Hippocampal formation (tissue), 2 donors: Measurements from ENCODE around the gene CPEB3.
"Not testable (repeated sequence)": the region's sequence is repeated elsewhere in the genome, so short reads cannot be mapped to it uniquely, and the experiment has no call there.

ENCODE experiments used
- DNase-seq, 2 donors: peaks; one replicate each; lab custom pipeline; 2025; lab: John Stamatoyannopoulos, UW

The CPEB3 gene

GRCh38 chr10:92102601-92103213 lies 188.2 kb downstream of the CPEB3 start:
- DNase-seq: no peak

DNA sequence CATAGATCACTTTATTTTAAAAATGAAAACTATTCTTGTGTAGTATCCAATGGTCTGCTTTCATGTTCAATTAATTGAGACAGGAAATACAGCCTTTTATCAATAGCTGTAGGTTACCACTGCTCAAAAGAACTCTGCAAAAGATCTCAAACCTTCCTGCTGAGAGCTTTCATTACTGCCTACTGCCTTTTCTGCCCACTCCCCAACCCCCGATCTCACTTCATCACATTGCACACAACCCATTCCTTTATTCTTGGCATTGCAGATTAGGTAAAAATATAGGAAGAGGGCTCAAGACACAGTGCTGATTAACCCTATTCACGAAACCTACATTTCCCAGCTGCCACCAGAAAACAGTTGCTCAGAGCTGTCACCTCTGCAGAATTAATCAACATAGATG lies 195.9 kb downstream of the CPEB3 start:
- no peak for DNase-seq

GRCh38 chr10:92091965-92092364 lies 198.9 kb downstream of the CPEB3 start:
- DNase-seq: no peak

- peak; percentile 34 to 70 for DNase-seq
Observed at GRCh38 chr10:92087750-92088395, 203.0 kb downstream of the CPEB3 start.

GRCh38 chr10:92082583-92083280 lies 208.1 kb downstream of the CPEB3 start:
- no peak for DNase-seq

DNA sequence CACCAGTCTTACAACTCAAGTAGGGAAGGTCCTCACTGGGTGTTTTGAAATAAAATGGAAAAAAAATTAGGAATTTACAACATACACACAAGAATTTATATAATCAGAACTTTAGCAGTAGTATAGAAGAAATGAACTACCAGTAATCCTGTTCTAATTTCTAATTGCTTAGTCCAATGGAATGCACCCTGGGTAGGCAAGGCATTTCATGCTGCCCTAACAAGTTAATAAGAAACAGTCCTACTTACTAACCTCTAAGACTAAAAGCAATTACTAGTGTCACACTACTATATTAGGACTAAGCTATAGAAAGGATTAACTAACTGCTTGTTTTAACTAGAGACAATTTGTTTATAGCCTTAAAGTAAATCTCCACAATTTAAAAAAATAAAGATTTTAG lies 209.2 kb downstream of the CPEB3 start:
- DNase-seq: no peak

GRCh38 chr10:92080244-92080643 lies 210.6 kb downstream of the CPEB3 start:
- DNase-seq: no peak

- DNase-seq: no peak
Observed at GRCh38 chr10:92079003-92079402, 211.9 kb downstream of the CPEB3 start.

DNA sequence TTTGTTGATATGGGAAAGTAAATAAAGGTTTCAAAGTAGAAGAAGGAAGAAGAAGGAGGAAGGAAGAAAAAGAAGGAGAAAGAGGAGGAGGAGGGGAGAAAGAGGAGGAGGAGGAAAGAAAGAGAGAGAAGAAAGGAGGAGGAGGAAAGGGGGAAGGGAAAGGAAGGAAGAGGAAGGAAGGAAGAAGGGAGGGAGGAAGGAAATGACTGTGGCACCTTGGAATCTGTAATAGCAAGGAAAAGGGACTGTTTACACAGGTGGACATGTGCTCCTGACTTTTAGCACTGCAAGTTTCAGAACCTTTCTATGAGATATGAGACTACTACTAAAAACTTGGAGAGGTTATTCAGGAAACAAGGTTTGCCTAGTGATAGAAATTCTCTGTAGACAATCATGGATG lies 214.2 kb downstream of the CPEB3 start:
- DNase-seq: no peak

DNA sequence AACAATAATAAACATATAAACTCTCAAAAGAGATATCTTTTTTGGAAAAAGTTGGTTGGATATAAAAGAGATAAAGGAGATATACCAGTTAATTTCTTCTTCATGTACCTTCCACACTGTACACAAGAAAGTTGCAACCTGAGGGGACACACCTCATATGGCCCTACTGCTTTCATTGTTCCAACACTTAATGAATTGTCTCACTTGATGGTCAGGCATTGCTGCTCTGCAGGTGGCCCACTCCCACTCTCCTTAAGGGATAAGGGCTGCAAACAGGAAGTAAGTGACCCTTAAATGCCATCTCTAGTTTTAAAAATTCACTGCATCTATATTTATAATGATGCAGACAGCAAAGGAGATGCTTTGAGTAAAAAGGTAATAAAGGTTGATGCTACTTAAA lies 215.0 kb downstream of the CPEB3 start:
- DNase-seq: no peak

DNA sequence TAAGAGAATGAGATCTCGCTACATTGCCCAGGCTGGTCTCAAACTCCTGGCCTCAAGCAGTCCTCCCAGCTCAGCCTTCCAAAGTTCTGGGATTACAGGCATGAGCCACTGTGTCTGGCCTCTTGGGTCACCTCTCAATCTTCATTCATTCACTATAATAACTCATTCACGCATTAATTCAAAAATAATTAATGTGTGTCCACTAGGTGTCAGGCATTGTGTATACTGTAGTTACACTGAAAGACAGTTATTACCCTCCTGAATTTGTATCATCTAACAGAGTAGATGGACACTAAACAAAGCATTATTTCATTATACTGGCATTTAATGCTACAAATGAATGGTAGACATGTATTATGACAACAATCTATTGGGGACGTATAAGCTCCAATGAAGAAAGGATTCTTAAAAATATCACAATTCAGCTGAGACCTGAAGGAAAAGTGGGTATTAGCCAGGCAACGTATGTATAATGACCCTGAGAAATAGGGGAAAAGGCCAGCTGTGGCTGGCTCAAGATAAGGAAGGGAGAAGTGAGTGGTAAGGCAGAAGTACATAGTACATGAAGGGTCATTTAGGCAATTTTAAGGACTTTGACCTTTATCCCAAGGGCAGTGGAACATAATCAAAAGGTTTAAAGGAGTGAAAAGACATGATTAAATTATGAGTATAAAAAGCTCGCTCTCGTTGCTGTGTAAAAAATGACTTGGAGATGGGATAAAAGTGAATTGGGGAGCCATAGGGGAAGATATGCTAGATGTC lies 216.6 kb downstream of the CPEB3 start:
- DNase-seq: no peak

GRCh38 chr10:92068900-92069299 lies 222.0 kb downstream of the CPEB3 start:
- DNase-seq: no peak

DNA sequence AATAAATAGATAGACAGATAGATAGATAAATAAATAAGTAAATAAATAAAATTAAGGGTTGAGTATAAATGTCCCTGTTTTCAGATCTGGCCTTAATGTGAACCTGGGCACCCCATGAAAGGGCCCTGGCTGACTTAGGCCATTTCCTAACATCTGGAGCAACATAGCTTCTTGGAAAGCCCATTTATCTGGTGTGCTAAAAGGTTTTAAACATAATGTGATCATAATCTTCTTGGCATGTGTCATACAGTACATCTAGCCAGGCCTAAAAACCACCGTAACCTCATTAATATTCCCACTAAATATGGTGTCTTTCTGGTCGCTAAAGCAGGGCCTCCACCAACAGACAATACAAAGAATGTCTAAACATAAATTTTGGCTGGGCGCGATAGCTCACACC lies 224.5 kb downstream of the CPEB3 start:
- no peak for DNase-seq

- DNase-seq: no peak
Observed at GRCh38 chr10:92064506-92064905, 226.4 kb downstream of the CPEB3 start.

DNA sequence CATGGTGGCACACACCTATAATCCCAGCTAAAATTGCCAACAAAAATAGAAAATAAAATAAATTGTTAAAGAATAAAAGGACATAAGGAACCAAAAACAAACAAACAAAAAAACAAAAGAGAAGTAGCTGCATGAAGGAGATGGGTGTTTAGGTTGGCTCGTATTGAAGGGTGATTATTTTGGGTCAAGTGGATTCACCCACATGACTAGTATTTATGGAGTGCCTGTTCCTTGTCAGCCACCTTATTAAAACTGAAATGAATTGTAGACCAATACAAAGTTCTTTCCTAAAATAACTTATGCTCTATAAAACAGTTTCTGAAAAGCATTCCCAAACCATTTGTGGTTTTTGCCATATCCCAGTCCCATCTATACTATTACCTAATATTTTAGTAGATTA lies 228.6 kb downstream of the CPEB3 start:
- DNase-seq: no peak

DNA sequence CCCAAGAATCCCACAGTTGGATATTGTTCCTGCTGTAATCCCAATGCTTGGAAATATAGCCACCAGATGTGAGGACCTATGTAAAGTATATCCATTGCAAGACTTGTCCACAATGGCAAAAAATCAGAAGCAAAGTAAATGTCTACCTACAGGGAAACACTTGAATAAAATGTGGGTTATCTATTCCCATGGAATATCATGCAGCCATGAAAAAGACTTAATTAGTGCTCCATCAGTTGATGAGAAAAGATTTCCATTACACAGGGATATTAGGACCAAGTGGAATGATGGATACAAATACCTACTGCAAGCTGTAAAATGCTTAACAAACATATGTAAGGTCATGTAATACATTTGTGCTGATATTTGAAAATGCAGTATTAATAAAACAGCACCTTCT lies 236.1 kb downstream of the CPEB3 start:
- DNase-seq: no peak

- no peak for DNase-seq
Observed at GRCh38 chr10:92052741-92053140, 238.1 kb downstream of the CPEB3 start.

DNA sequence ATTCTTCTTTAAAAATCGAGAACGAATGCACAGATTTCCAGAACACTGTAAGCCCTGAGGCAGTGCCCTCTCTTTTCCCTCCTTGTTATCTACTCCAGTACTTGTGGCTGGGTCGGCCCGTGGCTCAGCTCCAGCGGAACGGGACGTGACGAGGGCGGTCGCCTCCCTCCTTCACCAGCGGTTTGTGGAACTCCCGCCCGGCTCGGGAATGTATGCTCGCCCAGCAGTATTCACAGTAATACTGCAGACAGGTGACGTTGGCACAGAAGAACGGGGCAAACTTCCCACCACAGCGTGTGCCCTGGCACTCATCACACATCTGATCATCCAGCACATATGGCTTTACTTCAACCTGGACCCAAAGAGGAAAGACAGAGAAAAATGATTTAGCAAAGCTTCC lies 238.8 kb downstream of the CPEB3 start:
- DNase-seq: no peak

GRCh38 chr10:92047215-92047614 lies 243.7 kb downstream of the CPEB3 start:
- no peak for DNase-seq

- no peak for DNase-seq
Observed at GRCh38 chr10:92045641-92046106, 245.2 kb downstream of the CPEB3 start.

- DNase-seq: no peak
Observed at GRCh38 chr10:92042541-92042940, 248.3 kb downstream of the CPEB3 start.

GRCh38 chr10:92038949-92039348 lies 251.9 kb downstream of the CPEB3 start:
- no peak for DNase-seq

DNA sequence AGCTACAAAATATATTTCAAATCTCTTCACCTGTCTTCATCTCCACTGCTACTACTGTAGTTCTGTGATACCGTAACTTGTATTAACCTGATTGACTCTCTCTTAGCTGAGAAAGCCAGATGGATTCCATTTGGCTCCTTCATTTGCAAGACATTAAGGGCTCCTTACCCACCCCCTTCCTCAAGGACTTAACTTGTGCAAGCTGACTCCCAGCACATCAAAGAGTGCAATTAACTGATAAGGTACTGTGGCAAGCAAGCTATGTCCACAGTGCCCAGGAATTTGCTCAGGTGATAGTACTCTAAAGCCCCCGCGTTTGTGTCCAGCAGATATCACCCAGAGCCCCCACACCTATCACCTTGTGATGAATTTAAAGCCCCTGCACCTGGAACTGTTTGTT lies 257.8 kb downstream of the CPEB3 start:
- DNase-seq: not testable (repeated sequence)
